GM19193 (cell line): ENCODE measurements around the gene COL13A1.

Experiments used
- POLR2A ChIP-seq: IDR thresholded peaks from 4 replicates; pipeline ENCODE4 v1.6.1; 2011; ENCODE audit not compliant: insufficient read depth, insufficient read length; ENCODE audit errors: extremely low read depth

The COL13A1 gene

DNA sequence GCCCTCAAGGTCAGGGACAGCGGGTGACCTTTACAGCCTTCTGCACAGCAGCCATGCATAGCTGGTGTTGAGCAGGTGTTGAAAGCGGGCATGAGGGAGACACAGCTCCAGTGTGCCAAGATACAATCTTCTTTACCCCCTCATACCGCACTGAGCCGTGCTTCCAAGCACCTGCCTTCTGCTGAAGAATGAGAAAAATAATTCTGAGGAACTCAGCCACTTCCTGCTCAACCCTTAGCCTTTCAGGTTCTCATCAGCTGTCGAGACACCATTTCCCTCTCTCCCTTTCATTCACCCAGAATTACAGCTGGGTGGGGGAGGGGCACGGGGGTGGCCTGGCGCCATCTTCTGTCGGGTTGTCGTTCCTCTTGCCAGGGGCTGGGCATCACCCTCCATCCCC is 58.6 kb downstream of the COL13A1 start:
- no peak for TF ChIP-seq POLR2A

GRCh38 chr10:69861251-69862240 is 59.8 kb downstream of the COL13A1 start:
- no peak for TF ChIP-seq POLR2A

DNA sequence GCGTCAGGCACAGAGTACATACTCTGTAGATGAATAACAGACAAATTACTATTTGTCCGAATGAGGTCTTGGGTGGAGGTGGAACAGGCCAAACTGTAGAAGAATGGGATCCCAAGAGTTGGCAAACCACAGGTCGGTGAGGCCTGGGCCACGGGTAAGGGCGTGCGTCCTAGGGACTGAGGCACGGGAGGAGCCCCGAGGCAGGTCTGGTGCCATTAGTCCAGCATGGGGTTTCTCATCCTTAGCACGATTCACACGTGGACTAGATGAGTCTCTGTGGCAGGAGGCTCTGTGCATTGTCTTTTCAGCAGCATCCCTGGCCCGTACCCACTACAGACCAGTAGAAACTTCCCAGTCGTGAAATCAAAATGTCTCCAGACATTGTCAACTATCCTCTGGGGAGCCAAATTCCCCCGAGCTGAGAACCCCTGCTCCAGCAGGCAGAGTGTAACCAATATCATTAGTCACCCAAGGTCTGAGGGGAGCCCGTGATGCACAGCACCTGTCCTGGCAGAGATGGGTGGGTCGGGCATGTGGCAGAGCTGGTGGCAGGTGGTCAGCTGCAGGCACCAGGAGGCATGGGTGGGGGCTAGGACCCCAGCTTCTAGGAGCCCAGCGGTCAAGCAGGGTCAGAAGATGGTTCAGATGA is 61.3 kb downstream of the COL13A1 start:
- no peak for TF ChIP-seq POLR2A

DNA sequence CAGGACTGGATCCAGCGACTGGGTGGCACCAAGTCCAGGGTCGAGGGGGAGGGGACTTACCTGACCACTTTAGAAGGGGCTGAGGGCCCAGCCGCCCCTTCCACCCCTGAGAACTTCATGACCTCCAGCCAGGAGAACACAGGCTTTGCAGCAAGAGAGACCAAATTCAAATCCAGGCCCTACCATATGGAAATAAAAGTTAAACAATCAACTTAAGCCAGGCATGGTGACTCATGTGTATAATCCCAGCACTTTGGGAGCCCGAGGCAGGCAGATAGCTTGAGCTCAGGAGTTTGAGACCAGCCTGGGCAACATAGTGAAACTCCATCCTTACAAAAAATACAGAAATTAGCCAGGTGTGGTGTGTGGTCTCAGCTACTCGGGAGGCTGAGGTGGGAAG is 61.9 kb downstream of the COL13A1 start:
- no peak for TF ChIP-seq POLR2A

DNA sequence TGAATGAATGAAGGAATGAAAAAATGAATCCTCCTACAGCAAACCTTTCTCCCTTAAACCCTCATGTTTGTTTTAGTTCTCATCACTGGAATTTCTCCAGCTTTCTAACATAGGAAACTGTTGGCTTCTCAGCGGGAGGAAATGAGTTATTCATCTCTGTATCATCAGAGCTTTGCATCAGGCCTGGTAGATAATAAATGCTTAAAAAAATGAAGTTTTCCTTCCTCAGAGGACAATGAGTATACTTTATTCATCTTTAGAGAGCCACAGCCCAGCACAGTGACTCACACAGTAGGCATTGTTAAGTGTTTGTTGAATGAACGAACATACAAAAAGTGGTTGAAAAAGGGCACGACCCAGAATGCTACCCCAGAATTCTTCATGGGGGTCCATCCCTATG is 62.6 kb downstream of the COL13A1 start:
- TF ChIP-seq POLR2A = no peak

DNA sequence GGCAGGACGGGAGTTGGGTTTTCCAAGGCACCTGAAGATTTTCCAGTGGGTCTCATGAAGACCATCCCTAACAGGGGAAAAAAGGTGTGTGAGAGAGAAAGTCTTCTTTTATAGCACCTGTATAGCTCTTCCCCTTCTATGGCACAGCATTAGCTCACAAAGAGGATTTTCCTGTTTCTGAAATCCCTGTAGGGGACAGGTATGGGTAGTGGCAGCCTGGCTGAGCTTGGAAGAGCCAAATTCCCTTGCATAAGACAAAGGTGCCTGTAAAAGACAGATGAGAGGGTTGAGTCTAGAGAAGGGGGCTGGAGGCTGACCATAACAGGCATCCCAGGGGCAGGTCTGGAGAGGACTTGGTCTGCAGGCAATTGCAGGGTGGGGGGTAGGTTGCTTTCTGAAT is 63.7 kb downstream of the COL13A1 start:
- TF ChIP-seq POLR2A = no peak

- TF ChIP-seq POLR2A = no peak
Observed at GRCh38 chr10:69866246-69866687, 64.6 kb downstream of the COL13A1 start.

- no peak for TF ChIP-seq POLR2A
Observed at GRCh38 chr10:69866688-69867461, 65.2 kb downstream of the COL13A1 start.

GRCh38 chr10:69867699-69868558 is 66.2 kb downstream of the COL13A1 start:
- no peak for TF ChIP-seq POLR2A

GRCh38 chr10:69868821-69869220 is 67.1 kb downstream of the COL13A1 start:
- TF ChIP-seq POLR2A = no peak

- no peak for TF ChIP-seq POLR2A
Observed at GRCh38 chr10:69869291-69869961, 67.7 kb downstream of the COL13A1 start.

- no peak for TF ChIP-seq POLR2A
Observed at GRCh38 chr10:69870591-69870990, 68.9 kb downstream of the COL13A1 start.

- no peak for TF ChIP-seq POLR2A
Observed at GRCh38 chr10:69871074-69871473, 69.4 kb downstream of the COL13A1 start.

DNA sequence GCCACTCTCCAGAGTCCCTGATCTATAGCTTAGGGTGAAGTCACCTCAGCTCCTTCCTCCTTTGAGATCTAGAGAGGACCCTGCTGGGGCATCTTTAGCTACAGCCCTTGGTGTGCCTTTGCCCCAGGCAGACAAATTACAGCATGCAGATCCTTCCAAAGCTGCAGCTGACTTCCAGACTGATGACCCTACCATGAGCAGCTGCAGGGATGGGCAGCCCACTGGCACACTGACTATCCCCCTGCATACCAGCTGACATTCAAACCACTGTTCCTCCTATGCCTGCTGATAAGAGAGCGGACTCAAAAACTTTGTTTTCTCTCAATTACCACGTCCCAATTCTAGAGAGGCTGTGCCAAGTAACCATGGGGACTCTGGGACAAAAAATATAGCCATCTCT is 70.6 kb downstream of the COL13A1 start:
- no peak for TF ChIP-seq POLR2A

DNA sequence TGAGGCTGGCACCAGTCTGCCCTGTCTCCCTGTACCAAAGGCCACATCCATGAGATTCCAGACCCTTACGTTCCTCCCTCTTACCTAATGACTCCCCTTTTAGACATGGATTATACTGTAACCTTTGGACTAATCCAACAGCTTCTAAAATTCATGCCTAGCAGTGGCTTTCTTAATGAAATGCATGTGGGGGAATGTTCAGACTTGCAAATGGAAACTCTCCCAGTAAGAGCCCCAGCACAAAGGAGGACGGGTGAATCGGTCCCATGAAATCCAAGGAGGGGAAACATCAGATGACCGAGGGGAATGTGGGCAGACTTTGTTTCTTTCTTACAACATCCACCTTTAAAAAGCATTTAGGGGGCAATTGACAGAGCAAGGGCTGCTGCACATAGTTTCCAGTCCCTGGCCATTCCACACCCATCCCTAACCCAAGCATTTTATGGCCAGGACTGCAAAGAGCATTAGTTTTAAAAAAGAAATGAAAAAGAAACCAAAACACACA is 71.5 kb downstream of the COL13A1 start:
- no peak for TF ChIP-seq POLR2A
